ENCODE results near the gene TRIM42.

DNA sequence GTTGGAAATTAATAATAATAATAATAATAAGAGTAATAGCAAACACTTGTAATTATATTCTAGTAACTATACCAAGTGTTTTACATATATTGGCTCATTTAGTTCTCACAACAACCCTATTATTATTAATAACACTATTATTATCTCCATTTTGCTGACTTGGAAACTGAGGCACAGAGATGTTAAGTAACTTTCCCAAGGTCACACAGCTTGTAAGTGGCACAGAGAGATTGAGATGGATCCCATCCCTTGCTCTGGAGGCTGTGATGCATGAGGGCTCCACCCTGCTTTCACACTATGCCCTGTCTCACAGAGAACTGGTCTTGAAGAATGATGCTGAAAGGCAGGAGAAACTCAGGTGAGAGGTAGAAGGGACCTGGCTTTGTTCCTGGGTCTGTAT is 31.9 kb downstream of the TRIM42 start:
- TF ChIP-seq POLR2A (IDR thresholded peaks at IDR 0.05) = no peak
- TF ChIP-seq, protein P1, sequence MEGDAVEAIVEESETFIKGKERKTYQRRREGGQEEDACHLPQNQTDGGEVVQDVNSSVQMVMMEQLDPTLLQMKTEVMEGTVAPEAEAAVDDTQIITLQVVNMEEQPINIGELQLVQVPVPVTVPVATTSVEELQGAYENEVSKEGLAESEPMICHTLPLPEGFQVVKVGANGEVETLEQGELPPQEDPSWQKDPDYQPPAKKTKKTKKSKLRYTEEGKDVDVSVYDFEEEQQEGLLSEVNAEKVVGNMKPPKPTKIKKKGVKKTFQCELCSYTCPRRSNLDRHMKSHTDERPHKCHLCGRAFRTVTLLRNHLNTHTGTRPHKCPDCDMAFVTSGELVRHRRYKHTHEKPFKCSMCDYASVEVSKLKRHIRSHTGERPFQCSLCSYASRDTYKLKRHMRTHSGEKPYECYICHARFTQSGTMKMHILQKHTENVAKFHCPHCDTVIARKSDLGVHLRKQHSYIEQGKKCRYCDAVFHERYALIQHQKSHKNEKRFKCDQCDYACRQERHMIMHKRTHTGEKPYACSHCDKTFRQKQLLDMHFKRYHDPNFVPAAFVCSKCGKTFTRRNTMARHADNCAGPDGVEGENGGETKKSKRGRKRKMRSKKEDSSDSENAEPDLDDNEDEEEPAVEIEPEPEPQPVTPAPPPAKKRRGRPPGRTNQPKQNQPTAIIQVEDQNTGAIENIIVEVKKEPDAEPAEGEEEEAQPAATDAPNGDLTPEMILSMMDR (IDR thresholded peaks at IDR 0.05) = no peak

Data from testis (tissue), 2 donors.